Hematopoietic multipotent progenitor cell (in vitro differentiated cells): Measurements from ENCODE around the gene TASP1. TPM values are rescaled to one million over a fixed set of nuclear protein-coding genes. Genes with fewer than 3 reads are reported as not detected.
A peak's percentile ranks its signal among the peaks of the same experiment; 100 is the strongest.
"Not testable (repeated sequence)": the region's sequence is repeated elsewhere in the genome, so short reads cannot be mapped to it uniquely, and the experiment has no call there.

ENCODE experiments used
- DNase-seq, 3 donors: peaks; one replicate each; pipeline ENCODE4 v3.0.0-alpha.2; 2011 to 2015; ENCODE audit warnings: low read depth in 2 of 3, low spot score in 2 of 3
- total RNA-seq: library from RNA; depleted of rRNA; stranded (reverse); fragments of >200 nt; gene quantifications from one replicate; pipeline ENCODE4 v1.2.3, GENCODE V29; 2012

TASP1 gene
- total RNA-seq, result 10.5 TPM

GRCh38 chr20:13638496-13639149 is at the start of gene TASP1:
TSS of gene TASP1 (minus strand) at chr20:13638932. CDS start at chr20:13630078, 8,854 bp downstream.
- peak; percentile 92 to 96 (median 95) for DNase-seq

GRCh38 chr20:13687815-13688214 is 49.1 kb upstream of the TASP1 start:
- DNase-seq, result no peak

DNA sequence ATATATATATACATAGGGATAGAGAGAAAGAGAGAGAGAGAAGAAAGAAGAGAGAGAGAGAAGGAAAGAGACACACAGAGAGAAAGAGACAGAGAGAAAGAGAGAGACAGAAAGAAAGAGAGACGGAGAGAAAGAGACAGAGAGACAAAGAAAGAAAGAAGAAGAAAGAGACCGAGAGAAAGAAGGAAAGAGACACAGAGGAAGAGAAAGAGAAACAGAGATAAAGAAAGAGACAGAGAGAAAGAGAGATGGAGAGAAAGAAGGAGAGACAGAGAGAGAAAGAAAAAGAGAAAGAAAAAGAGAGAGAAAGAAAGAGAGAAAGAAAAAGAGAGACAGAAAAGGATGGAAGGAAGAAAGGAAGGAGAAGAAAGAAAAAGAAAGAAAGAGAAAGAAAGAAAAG is 46.9 kb upstream of the TASP1 start:
- DNase-seq, result no peak

- DNase-seq, result peak in 2 of 3 donors; percentile 43 to 88
These were observed 46.0 kb upstream of the TASP1 start for GRCh38 chr20:13684566-13685222.

DNA sequence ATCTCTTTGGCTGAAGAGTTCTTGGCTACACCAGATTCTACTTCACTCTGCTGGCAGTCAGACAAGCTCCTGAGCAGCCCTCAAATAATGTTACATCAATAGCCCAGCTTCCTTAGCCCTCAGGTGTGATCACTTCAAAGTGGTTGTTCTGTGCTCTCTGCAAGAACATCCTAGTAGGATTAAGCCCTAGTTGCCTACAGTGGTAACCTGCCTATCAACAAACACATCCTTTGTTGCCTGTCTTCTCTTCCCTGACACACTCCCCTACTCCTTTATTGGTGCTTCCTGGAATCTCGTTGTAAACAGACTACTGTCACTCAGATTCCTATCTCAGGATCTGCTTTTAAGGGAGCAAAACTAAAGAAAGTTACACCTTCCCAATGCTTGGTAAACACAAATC is 45.1 kb upstream of the TASP1 start:
- no peak for DNase-seq

GRCh38 chr20:13681248-13682125 is 42.8 kb upstream of the TASP1 start:
- DNase-seq, result no peak

DNA sequence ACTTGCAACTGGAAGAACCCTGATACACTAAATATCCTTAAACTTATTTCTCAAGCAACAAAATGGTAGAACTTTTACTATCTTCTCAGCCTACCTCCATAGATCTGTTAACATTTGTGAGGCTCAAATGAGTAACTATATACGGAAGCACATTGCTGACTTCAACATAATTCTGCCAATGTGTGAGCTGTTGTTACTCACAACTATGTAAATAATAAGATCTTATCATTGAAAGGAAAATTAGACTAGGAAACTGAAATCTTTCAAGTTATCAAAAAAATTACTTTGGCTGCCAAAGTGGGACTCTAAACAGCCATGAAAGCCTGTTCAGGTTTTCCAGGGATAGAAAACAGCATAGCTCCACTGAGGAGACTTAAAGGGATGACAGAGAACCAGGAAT is 40.2 kb upstream of the TASP1 start:
- no peak for DNase-seq

DNA sequence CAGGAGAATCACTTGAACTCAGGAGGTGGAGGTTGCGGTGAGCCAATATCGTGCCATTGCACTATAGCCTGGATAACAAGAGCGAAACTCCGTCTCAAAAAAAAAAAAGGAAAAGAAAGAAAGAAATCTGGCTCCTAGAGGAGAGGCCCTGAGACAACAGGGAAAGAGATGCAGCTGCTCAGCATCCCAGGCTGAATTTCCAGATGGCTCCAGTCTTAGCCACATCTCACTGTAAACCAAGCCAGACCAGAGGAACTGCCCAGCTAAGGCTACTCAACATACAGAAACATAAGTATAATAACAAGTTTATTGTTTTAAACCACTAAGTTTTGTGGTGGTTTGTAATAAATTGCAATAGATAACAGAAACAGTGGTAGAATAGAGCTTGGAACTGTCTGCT is 38.5 kb upstream of the TASP1 start:
- DNase-seq, result no peak

- DNase-seq, result no peak
These were observed 38.0 kb upstream of the TASP1 start for GRCh38 chr20:13676682-13677081.

DNA sequence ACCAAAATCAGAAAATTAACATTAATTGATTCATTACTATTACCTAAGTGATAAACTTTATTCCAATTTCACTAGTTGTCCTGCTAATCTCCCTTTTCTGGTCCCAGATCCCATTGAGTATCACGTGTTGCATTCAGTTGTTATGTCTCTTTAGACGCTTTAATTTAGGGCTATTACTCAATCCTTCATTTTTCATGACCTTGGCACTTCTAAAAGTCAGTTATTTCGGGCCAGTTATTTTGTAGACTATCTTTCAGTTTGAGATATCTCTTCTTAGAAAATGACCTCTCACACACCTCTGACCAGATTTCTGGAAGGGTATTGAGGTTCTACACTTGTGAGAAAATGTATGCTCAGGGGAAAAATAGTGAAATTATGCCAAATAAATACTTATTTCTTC is 34.0 kb upstream of the TASP1 start:
- no peak for DNase-seq

GRCh38 chr20:13671916-13672378 is 33.2 kb upstream of the TASP1 start:
- no peak for DNase-seq

DNA sequence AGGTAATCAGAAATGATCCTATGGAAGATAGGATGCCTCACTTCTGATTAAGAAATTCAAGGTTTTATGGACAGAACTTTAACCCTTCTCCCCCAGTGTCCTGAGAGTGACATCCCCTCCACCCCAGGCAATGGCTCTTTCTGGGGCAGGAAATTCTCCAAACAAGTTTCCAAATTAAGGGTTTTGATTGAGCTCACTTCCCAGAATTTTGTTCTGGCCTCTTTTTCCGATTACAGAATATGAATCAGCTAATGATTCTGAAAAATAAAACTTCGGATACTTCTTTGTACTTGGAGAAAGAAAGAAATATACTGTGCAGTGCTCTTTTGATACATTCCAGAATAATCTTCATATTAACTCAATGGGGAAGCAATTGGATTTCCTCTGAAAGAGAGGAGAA is 32.8 kb upstream of the TASP1 start:
- no peak for DNase-seq

DNA sequence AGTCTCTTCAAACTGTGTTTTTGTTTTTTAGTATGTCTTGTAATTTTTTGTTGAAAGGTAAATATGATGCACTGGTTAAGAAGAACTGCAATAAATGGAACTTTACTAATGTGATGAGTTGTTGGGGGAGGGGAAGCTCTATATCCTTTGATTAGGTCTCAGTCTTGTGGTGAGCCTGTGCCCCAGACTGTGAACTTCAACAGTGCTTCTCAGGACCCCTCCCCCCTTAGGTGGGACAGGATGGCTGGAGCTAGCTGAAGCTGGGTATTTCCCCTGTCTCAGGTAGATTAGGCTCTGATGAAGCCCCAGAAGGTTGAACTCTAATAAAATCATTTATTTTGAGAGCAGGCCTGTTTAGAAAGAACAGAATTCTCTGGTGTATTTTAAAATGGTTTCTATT is 31.4 kb upstream of the TASP1 start:
- no peak for DNase-seq

DNA sequence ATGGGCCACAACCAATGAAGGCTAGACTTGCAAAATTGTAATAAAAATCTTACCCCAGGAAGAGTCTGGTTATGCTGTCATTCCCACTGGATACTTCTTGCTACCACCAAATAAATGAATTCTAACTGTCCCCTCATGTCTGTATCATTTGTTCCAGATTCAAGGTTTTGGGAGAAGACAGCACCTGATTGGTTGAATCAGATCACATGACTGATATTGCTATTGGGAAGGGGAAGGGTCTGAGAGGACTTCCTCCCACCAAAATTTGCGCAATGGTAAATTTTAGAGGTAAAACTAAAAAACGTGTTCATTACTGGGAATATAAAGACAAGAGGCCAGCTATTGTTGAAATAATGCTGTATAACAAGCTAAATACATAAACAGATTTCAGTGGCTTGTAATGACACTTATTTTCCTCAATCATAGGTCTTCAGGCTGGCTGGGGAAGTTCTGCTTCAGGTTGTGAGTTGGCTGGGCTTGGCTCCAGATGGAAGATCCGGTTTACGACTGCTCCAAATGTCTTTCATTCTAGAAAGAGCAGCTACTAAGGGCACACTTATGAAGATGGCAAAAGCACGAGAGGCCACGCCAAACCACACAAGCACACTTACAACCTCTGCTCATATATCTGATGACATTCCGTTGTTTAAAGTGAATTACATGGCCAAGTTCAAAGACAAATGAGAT is 27.1 kb upstream of the TASP1 start:
- no peak for DNase-seq

GRCh38 chr20:13661070-13661685 is 22.4 kb upstream of the TASP1 start:
- DNase-seq, result no peak

DNA sequence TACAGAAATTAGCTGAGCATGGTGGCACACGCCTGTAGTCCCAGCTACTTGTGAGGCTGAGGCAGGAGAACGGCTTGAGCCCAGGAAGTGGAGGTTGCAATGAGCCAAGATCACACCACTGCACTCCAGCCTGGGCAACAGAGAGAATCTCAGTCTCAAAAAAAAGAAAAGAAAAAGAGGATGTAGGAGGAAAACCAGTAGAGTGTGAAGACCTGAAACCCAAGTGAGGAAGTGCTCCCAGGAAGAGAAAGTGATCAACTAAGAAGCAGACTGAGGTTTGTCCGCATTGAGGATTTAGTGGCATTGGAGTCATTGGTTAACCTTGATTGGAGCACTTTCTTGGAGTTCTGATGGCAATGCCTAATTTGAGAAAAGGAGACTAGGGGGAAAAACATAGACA is 20.6 kb upstream of the TASP1 start:
- no peak for DNase-seq

GRCh38 chr20:13658060-13658459 is 19.3 kb upstream of the TASP1 start:
- DNase-seq, result not testable (repeated sequence)

DNA sequence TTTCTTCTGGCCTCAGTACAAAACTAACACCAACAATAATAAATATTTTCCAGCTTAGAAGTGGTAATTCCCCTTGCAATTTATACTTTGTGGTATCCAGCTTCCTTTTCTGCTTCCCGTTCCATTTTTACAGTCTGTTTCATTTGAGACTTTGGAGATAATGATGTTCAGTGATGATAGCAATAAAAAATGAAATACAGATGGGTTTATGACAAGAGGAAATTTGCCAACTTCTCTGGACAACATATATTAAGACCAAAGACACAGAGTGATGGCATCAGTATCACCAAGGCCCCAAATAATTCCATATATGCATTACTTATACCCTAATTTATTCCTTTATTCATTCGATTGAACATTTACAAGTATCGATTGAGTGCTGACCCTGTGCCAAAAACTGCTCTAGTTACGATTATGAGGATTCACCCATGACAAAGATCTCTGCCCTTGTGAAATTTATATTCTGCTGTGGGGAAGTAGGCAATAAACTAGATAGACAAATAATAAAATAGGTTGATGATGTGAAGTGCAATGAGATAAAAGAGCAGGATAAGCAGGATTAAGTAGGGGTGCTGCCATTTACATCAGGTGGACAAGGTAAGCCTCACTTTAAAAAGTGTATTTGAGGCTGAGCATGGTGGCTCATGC is 18.1 kb upstream of the TASP1 start:
- DNase-seq, result no peak

DNA sequence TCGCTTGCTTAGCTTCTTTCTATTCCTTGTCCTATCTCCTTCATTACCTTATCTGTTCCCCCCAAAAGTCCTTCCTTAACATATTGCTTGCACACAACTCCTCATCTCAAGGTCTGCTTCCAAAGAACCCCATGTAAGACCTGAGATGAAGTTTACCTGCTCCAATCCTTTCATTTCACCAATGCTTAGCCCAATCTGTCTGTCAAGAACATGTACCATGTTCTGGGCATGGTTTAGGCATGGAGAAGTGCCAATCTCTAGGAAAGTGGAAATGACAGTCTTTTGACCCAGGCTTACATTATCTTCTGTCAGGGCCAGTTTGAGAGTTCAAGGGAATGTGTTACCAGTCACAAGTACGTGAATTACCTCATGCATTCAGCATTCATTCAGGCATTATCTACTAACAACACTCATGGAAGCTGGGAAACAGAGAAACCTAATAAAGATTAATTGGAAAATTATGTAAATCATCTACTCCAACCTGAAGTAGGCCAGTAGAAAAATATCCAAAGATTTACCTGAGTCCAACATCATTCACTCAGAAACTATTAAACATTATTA is 15.8 kb upstream of the TASP1 start:
- DNase-seq, result no peak

- no peak for DNase-seq
These were observed 11.7 kb upstream of the TASP1 start for GRCh38 chr20:13650474-13650873.
